ENCODE results near the gene GSTM2.

Gene GSTM2

DNA sequence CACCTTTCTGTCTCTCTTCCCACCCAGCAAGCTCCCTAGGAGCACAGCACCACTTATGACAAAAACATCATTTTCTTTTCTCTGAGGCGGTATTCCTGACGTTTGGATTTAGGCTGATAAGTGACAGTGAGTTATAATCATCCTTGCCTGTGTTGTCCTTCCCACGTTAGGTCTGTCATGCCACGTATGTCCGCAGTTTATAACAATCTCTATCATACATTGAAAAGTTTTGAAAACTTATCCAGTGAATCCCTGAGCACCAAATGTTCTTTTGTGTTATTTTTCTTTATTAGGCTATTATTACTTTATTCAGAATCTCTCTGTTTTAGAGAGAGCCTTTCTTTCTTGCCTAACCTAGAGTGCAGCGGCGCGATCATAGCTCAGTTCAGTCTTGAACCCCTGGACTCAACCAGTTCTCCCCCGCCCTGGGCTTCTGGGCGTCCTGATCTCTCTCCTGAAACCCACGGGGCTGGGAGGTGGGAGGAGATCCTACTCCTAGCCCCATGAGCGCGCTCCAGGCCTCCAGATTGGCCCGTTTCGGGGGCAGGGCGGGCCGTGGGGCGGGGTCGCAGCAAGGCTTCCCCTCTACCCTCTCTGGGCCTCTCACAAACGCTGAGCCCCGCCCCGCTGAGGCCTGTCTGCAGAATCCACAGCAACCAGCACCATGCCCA is at the start of gene GSTM2:
GSTM2 (plus strand) TSS at position 606 of the 671 bp plus-strand sequence; CDS start at position 665, 59 bp downstream.
- peaks cover 3% of the 10 kb centered on the region for H3K4me1 ChIP-seq (ENCODE audit: control insufficient read depth, insufficient read depth, low read length)
- peak within 1 kb of the TSS; percentile 22 for H3K27ac ChIP-seq (ENCODE audit: low read depth, low read length)
- no peaks in the 10 kb centered on the region for H3K36me3 ChIP-seq (ENCODE audit: control insufficient read depth, insufficient read depth, low read length)
- no peaks in the 10 kb centered on the region for H3K27me3 ChIP-seq (ENCODE audit: control insufficient read depth, insufficient read depth, low read length)
- no peak within 1 kb of the TSS for H3K9ac ChIP-seq (ENCODE audit: low read length)
- H3K4me3 ChIP-seq (ENCODE audit: low read length) = peak within 1 kb of the TSS; percentile 47

DNA sequence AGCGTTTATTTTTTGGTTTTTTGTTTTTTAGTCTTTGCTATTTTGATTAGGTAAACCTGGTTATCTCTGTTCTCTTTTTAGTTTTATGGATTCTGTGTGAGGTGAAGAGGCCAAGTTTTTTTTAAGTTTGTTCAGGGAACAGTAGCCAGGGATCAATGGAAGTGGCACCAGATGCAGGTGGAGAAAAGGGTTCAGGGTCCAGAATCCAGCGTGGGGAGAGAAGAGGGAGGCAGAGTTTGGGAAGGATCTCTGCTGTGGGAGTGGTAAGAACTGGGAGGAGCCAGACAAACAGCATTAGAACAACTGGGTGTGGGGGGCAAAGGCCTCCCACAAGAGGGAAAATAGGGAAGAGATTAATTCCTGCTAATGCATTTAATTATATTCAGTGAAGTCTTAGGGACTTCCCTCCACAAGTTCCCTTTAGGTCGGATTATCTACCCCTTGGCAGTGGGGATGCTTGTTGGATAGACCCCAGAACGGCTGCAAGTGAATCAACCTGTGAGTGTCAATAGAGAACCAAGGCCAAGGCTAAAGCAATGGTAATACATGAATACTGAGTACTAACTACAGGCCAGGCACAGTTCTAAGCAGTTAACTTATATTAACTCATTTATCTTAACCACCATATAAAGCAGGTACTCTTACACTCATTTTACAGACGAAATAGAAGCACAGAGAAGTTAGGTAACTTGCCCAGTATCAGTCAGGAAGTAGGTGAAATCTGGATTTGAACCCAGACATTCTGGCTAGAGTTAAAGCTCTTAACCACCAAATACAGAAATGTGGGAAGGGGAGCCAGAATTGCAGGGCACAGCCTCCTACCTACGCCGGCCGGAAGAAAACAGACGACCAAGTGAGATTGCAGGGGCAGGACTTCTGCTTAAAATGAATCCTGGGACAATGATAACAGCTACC is 48.9 kb upstream of the GSTM2 start:
- peaks cover 6% of the 10 kb centered on the region for H3K4me1 ChIP-seq (ENCODE audit: control insufficient read depth, insufficient read depth, low read length)
- peak overlapping the region; percentile 92 for H3K4me3 ChIP-seq (ENCODE audit: low read length)
- no peaks in the 10 kb centered on the region for H3K36me3 ChIP-seq (ENCODE audit: control insufficient read depth, insufficient read depth, low read length)
- peak overlapping the region; percentile 45 for H3K9ac ChIP-seq (ENCODE audit: low read length)
- no peaks in the 10 kb centered on the region for H3K27me3 ChIP-seq (ENCODE audit: control insufficient read depth, insufficient read depth, low read length)
- H3K27ac ChIP-seq (ENCODE audit: low read depth, low read length) = peak overlapping the region; percentile 3

DNA sequence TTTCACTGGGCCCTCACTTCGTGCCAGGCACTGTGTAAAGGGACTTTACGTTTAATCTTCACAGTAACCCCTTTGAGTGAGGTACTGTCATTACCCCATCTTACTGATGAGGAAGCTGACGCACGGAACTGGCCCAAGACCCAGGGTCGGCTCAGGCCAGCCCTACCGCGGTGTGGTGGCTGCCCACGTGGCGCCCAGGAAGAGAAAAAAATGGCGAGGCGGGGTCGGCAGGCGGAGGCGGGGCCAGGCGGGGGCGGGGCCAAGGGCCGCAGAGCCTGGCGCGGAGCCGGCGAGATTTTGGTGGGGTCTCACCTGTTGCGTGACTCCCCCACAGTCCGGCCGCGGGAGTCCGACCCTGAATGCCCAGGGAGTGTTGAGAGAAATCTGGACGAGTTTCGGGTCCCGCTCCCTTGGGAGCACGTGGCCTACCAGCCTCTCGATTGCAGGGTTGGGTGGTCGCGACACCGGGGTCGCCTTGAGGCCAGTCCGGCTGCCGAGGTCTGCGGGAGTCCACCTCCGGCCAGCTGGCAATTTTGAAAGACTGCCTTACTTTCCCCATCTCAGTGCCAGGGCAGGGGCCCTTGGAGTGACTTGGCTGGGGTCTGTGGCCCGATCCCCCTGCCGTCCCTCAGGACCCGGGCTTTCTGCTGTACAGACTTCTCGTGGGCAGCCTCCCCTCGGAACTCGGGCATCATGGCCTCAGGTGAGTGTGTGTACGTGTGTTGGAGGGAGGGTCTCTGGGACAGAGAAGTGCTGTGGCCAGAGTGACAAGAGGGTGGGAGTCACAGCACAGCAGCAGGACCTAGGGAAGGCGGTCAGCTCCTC is 48.1 kb upstream of the GSTM2 start, which contains the start of the genes AMPD2 and GNAT2:
AMPD2 (plus strand) TSS at position 262 of the 825 bp plus-strand sequence. CDS start 1,339 bp downstream, outside the sequence.
GNAT2 (minus strand) TSS at position 41 of the 825 bp plus-strand sequence. CDS start 6,746 bp downstream, outside the sequence.
- Histone ChIP-seq H3K9ac (ENCODE audit: low read length) (peak within 1 kb of the TSS; percentile 57), H3K27me3 (ENCODE audit: control insufficient read depth, insufficient read depth, low read length) (no peaks in the 10 kb centered on the region), H3K27ac (ENCODE audit: low read depth, low read length) (peak within 1 kb of the TSS; percentile 72), H3K36me3 (ENCODE audit: control insufficient read depth, insufficient read depth, low read length) (no peaks in the 10 kb centered on the region), H3K4me1 (ENCODE audit: control insufficient read depth, insufficient read depth, low read length) (peaks cover 6% of the 10 kb centered on the region), H3K4me3 (ENCODE audit: low read length) (peak within 1 kb of the TSS; percentile 92)

DNA sequence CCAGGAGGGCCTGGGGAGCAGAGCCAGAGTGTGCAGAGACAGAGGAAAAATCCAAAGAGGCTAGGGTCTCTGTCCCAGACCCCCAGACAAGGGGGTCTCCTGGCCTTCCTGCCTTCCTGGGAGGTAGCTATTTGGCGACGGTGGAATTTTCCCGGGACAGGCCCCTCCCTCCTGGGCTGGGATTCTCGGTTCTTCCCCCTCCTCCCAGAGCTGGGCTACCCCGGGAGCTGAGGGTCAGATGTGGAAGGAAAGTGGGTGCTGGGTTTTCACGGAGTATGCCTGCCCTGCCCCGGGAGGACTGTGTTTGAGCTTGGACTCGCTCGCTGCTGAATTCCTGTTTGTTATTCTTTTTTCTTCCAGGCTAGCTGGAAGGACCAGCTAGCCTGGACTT is 47.5 kb upstream of the GSTM2 start:
- Histone ChIP-seq H3K36me3 (ENCODE audit: control insufficient read depth, insufficient read depth, low read length) (no peaks in the 10 kb centered on the region), H3K27ac (ENCODE audit: low read depth, low read length) (peak overlapping the region; percentile 72), H3K9ac (ENCODE audit: low read length) (peak overlapping the region; percentile 57), H3K4me3 (ENCODE audit: low read length) (peak overlapping the region; percentile 92), H3K4me1 (ENCODE audit: control insufficient read depth, insufficient read depth, low read length) (peaks cover 6% of the 10 kb centered on the region), H3K27me3 (ENCODE audit: control insufficient read depth, insufficient read depth, low read length) (no peaks in the 10 kb centered on the region)

DNA sequence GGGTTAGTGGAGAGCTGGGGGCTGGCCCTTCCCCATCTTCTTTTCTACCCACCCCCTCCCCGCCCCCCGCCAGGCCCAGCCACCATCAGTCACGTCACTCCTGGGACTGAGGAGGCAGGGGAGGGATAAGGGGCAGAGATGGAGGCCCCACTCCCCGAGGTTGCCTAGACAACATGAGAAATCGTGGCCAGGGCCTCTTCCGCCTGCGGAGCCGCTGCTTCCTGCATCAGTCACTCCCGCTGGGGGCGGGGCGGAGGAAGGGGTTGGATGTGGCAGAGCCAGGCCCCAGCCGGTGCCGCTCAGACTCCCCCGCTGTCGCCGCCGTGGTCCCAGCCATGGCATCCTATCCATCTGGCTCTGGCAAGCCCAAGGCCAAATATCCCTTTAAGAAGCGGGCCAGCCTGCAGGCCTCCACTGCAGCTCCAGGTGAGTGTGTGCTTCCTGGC is 47.0 kb upstream of the GSTM2 start:
- Histone ChIP-seq H3K4me3 (ENCODE audit: low read length) (peak overlapping the region; percentile 92), H3K27me3 (ENCODE audit: control insufficient read depth, insufficient read depth, low read length) (no peaks in the 10 kb centered on the region), H3K36me3 (ENCODE audit: control insufficient read depth, insufficient read depth, low read length) (peaks cover under 1% of the 10 kb centered on the region), H3K4me1 (ENCODE audit: control insufficient read depth, insufficient read depth, low read length) (peaks cover 6% of the 10 kb centered on the region), H3K9ac (ENCODE audit: low read length) (peak overlapping the region; percentile 57), H3K27ac (ENCODE audit: low read depth, low read length) (peak overlapping the region; percentile 72)

DNA sequence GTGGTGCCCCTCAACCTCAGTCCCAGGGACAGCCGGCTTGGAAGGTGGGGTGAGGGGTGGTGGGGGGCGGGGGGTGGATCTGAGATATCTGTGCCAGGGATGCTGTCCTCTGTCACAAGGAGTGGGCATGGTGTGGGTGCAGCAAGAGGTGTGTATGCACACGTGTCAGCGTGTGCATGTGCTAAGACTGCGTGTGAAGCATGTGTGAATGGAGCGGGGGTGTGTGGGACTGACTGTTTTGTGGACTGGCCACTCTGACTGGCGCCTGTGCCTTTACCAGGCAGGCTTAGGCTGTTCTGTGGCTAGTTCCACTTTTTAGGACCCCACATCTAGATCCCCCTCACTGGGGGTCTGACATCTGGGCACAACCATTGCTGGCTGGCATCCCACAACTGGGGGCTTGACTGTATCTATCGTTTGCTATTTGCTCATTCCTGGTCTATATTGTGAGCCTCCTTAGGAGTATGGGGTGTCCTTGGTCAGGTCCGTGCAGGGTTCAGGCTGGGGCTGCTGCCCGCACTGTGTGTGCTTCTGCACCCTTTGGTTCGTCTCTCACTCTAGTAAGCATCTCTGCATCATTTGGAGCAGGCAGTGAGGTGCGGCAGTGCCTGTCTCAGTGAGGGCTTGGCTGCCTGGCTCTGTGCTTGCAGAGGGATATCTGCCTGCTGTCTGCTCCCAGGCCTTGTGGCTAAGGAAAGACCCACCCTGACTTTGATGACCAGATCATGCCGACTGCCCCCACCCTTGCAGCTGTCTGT is 46.3 kb upstream of the GSTM2 start:
- Histone ChIP-seq H3K27me3 (ENCODE audit: control insufficient read depth, insufficient read depth, low read length) (no peaks in the 10 kb centered on the region), H3K4me1 (ENCODE audit: control insufficient read depth, insufficient read depth, low read length) (peaks cover 6% of the 10 kb centered on the region), H3K4me3 (ENCODE audit: low read length) (peak overlapping the region; percentile 92), H3K27ac (ENCODE audit: low read depth, low read length) (no peak overlapping the region), H3K36me3 (ENCODE audit: control insufficient read depth, insufficient read depth, low read length) (peaks cover 3% of the 10 kb centered on the region), H3K9ac (ENCODE audit: low read length) (peak overlapping the region; percentile 43)

DNA sequence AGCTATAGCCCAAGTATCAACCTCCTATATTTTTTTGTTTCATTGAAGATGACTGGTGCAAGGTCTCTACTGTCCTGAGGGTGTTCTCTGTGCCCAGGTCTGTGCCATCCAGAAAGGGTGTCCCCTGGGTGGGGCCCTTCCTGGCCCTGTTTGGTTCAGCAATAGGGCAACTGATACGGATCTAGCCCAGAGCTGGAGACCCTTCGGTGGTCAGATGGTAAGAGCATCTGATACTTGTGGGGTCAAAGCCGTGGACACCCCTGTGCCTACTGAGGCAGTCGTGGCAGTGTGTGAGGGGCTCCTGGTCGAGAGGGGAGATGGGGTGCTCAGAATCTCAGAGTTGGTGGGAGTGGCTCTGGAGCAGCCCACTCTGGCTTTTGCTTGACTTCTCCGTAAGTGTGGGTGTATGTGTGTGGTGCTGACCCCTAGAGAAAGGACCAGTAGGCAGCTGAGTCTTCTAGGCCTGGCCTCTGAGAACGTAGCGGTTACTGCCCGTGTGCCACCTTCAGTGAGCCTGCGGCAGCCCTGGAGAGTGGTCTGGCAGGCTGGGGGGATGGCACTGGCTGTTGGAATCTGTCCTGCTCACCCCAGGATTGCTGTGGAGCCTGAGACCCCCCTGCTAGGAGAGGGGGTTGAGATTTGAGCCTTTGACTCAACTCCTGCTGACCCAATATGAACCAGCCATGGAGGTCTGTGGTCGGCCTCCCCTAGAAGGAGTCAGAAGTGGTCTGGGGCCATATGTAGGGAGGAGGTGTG is 45.5 kb upstream of the GSTM2 start:
- H3K27me3 ChIP-seq (ENCODE audit: control insufficient read depth, insufficient read depth, low read length) = no peaks in the 10 kb centered on the region
- H3K36me3 ChIP-seq (ENCODE audit: control insufficient read depth, insufficient read depth, low read length) = peaks cover 5% of the 10 kb centered on the region

DNA sequence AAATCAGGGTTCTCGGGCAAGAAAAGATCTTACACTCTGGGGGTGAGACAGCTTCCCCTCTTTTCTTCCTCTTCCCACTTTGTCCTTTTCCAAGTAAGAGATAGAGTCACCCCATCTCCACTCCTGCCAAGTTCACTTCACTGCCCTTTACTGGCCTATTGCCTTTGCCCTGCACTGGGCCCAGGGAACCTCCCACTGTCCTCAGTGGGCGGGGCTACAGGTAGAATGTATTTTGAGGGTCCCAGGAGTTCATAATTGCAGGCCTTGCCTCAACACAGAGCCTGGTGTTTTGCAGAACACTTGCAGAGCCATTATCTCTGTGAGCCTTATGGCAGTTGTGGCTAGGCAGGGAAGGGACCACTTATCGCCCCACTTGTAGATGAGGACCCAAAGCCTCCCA is 45.0 kb upstream of the GSTM2 start:
- peaks cover 6% of the 10 kb centered on the region for H3K4me1 ChIP-seq (ENCODE audit: control insufficient read depth, insufficient read depth, low read length)
- H3K9ac ChIP-seq (ENCODE audit: low read length) = no peak overlapping the region
- H3K4me3 ChIP-seq (ENCODE audit: low read length) = no peak overlapping the region
- H3K36me3 ChIP-seq (ENCODE audit: control insufficient read depth, insufficient read depth, low read length) = peaks cover 10% of the 10 kb centered on the region
- no peak overlapping the region for H3K27ac ChIP-seq (ENCODE audit: low read depth, low read length)
- no peaks in the 10 kb centered on the region for H3K27me3 ChIP-seq (ENCODE audit: control insufficient read depth, insufficient read depth, low read length)

More for the DNA sequence above, 45.5 kb upstream of the GSTM2 start:
- Histone ChIP-seq H3K4me3 (ENCODE audit: low read length) (no peak overlapping the region), H3K9ac (ENCODE audit: low read length) (no peak overlapping the region), H3K27ac (ENCODE audit: low read depth, low read length) (no peak overlapping the region), H3K4me1 (ENCODE audit: control insufficient read depth, insufficient read depth, low read length) (peaks cover 6% of the 10 kb centered on the region)

DNA sequence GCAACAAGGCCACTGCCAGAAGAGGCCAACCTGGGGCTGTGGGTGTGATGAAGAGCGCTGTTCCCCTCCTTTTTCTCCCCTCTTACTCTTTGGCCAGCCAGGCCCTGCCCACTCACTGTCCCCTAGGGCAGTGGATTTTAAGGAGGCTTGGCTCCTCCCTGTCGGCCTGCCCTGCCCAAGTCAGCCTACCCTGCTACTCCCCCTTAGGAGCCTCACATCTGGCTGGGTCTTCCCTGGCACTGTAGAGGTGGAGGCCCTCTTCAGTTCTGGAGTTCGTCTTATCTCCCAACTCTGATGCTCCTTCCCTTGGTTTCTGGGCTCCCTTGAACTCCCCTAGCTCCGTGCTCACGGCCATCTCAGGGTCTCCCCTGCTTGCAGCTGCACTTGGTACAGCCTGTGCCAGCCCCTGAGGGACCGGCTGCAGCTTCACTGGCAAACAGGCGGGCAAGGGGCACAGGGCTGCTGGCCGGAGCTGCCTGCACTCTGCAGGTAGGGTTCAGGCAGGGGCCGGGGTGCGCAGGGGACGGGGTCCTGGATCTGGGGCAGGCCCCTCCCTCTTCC is 44.2 kb upstream of the GSTM2 start:
- no peak overlapping the region for H3K27ac ChIP-seq (ENCODE audit: low read depth, low read length)
- H3K27me3 ChIP-seq (ENCODE audit: control insufficient read depth, insufficient read depth, low read length) = no peaks in the 10 kb centered on the region
- no peak overlapping the region for H3K4me3 ChIP-seq (ENCODE audit: low read length)
- H3K4me1 ChIP-seq (ENCODE audit: control insufficient read depth, insufficient read depth, low read length) = peaks cover 6% of the 10 kb centered on the region
- no peak overlapping the region for H3K9ac ChIP-seq (ENCODE audit: low read length)
- H3K36me3 ChIP-seq (ENCODE audit: control insufficient read depth, insufficient read depth, low read length) = peaks cover 18% of the 10 kb centered on the region

DNA sequence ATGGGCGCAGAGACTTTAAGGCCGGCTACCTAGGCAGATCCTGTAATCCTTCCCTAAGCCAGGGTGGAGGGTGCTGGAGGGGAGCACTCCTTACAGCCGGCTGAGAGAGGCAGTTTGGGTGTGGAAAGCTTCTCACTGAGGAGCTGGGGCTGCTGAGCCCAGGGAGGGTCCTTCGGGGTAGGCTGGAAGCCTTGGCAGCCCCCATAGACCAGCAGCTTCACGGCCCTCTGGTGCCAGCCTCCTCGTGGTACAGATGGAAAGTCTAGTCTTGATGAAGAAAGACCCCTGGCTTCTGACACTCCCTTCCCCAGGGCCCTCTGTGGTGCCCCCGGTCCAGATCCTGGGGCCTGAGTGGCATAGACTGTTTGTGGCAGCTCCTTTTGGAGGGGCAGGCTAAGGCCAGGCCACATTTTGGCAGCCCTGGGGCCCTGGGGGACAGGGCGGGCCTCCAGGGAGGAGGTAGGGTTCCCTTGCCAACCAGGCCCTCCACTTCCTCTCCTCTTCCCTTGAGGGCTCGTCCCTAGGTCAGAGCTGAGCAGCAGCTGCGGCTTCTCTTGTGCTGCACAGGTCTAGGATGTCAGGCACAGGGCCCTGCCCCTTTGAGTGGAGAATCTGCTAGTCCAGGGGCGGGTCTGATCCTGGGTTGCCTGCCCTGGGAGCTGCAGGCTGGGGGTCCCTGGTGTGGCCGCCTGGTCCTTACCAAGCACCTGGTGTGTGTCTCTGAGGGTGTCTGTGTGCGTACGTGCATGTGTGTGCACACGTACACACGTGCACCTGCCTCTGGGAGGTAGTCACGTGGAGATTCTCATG is 43.5 kb upstream of the GSTM2 start:
- peaks cover 5% of the 10 kb centered on the region for H3K4me1 ChIP-seq (ENCODE audit: control insufficient read depth, insufficient read depth, low read length)
- H3K27ac ChIP-seq (ENCODE audit: low read depth, low read length) = no peak overlapping the region
- peaks cover 25% of the 10 kb centered on the region for H3K36me3 ChIP-seq (ENCODE audit: control insufficient read depth, insufficient read depth, low read length)
- H3K27me3 ChIP-seq (ENCODE audit: control insufficient read depth, insufficient read depth, low read length) = no peaks in the 10 kb centered on the region
- no peak overlapping the region for H3K4me3 ChIP-seq (ENCODE audit: low read length)
- H3K9ac ChIP-seq (ENCODE audit: low read length) = no peak overlapping the region

Data from rectal smooth muscle tissue (tissue), 1 donor.